ENCODE results near the gene STK39. TPM values are rescaled to one million over a fixed set of nuclear protein-coding genes. Genes with fewer than 3 reads are reported as not detected.

STK39 gene
- total RNA-seq, 1 experiment from 2014 or later = 22.1 TPM

DNA sequence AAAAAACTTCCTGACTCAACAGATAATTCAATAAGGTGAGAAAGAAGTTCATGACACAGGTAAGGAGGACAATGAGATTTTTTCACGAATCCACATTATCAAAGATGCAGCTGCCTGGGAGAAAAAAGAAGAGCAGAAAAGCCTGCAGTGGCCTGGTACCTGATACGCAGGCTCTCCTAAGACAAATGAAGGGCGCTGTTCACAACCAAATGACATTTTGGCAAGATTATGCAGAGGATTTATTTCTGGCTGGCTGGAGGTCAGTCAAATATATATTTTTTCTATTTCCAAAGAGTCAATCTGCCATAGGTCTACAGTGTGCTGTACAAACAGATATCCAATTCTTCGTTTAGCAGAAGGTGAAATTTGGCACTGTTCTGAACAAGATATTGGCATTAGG, 257.3 kb downstream of the STK39 start:
- no peak overlapping the region for H2BK12ac ChIP-seq (ENCODE audit: insufficient read length, low read depth, low read length)
- no peak overlapping the region for H3T11ph ChIP-seq (ENCODE audit: low read length)
- no peak overlapping the region for H2BK120ac ChIP-seq (ENCODE audit: low read depth, low read length, poor library complexity, severe bottlenecking)
- no peak overlapping the region for H2BK20ac ChIP-seq (ENCODE audit: low read depth, low read length, poor library complexity, severe bottlenecking)
- H3K27ac ChIP-seq (ENCODE audit: insufficient read length, low read depth, low read length) = no peak overlapping the region
- H3K23ac ChIP-seq (ENCODE audit: insufficient read length, low read depth, low read length) = no peak overlapping the region
- H3K27ac Mint-ChIP-seq = peak overlapping the region in 1 of 3 experiments; percentile 24; a peak in 1 of 7 replicates
- H3K4me3 Mint-ChIP-seq = no peak overlapping the region
- H4K20me1 ChIP-seq (ENCODE audit: control insufficient read depth, insufficient read depth, insufficient read length) = no peaks in the 10 kb centered on the region
- H2BK15ac ChIP-seq (ENCODE audit: low read depth, low read length) = no peak overlapping the region
- H3K56ac ChIP-seq (ENCODE audit: insufficient read length, low read depth, low read length) = no peak overlapping the region
- no peaks in the 10 kb centered on the region for H3K4me1 ChIP-seq (ENCODE audit: insufficient read depth, low read length)
- peaks cover 20 to 23% of the 10 kb centered on the region in 2 experiments for H3K4me1 Mint-ChIP-seq
- H3K79me2 ChIP-seq (ENCODE audit: insufficient read depth, low read length) = no peaks in the 10 kb centered on the region
- no peaks in the 10 kb centered on the region for H3K9me3 ChIP-seq (ENCODE audit: control insufficient read depth, low read depth, low read length)
- H4K91ac ChIP-seq (ENCODE audit: insufficient read length, low read depth, low read length) = no peak overlapping the region
- H2BK5ac ChIP-seq (ENCODE audit: insufficient read length, low read length) = no peak overlapping the region
- H3K79me1 ChIP-seq (ENCODE audit: insufficient read depth, low read depth, low read length, poor library complexity, severe bottlenecking) = no peaks in the 10 kb centered on the region
- H3K27me3 Mint-ChIP-seq (ENCODE audit: low read depth) = no peaks in the 10 kb centered on the region
- DNase-seq = no peak
- no peak overlapping the region for H4K5ac ChIP-seq (ENCODE audit: insufficient read length, low read depth, low read length)
- H3K9me3 Mint-ChIP-seq = no peaks in the 10 kb centered on the region
- H3K9ac ChIP-seq (ENCODE audit: extremely low read depth, insufficient read length, low read length) = no peak overlapping the region
- no peak overlapping the region for H3K4ac ChIP-seq (ENCODE audit: low read depth, low read length)
- H3K4me2 ChIP-seq (ENCODE audit: insufficient read depth, insufficient read length, low read length) = no peak overlapping the region
- no peak for TF ChIP-seq CTCF (conservative IDR thresholded peaks at IDR 0.05)
- H3K18ac ChIP-seq (ENCODE audit: insufficient read length, low read depth, low read length) = no peak overlapping the region
- no peaks in the 10 kb centered on the region for H3K23me2 ChIP-seq (ENCODE audit: insufficient read length, low read depth, low read length, poor library complexity, severe bottlenecking)
- no peak overlapping the region for H3K14ac ChIP-seq (ENCODE audit: insufficient read depth, low read length)
- no peak overlapping the region for H2AFZ ChIP-seq (ENCODE audit: low read length)
- no peaks in the 10 kb centered on the region for H3K27me3 ChIP-seq (ENCODE audit: insufficient read depth, low read length)
- H3K36me3 Mint-ChIP-seq (ENCODE audit: insufficient read depth in 1 of 3, low read depth in 3 of 3) = no peaks in the 10 kb centered on the region
- H2AK5ac ChIP-seq (ENCODE audit: insufficient read length, low read length) = no peak overlapping the region
- no peak overlapping the region for H4K8ac ChIP-seq (replicated peaks; ENCODE audit: insufficient read length, low read depth, low read length)
- WGBS (ENCODE audit: extremely low coverage, insufficient read length, low lambda C conversion rate) = no CpG with 5 or more reads among the region's 4 CpGs
